ENCODE results near the gene PAQR5.
A peak's percentile ranks its signal among the peaks of the same experiment; 100 is the strongest.

The PAQR5 gene

DNA sequence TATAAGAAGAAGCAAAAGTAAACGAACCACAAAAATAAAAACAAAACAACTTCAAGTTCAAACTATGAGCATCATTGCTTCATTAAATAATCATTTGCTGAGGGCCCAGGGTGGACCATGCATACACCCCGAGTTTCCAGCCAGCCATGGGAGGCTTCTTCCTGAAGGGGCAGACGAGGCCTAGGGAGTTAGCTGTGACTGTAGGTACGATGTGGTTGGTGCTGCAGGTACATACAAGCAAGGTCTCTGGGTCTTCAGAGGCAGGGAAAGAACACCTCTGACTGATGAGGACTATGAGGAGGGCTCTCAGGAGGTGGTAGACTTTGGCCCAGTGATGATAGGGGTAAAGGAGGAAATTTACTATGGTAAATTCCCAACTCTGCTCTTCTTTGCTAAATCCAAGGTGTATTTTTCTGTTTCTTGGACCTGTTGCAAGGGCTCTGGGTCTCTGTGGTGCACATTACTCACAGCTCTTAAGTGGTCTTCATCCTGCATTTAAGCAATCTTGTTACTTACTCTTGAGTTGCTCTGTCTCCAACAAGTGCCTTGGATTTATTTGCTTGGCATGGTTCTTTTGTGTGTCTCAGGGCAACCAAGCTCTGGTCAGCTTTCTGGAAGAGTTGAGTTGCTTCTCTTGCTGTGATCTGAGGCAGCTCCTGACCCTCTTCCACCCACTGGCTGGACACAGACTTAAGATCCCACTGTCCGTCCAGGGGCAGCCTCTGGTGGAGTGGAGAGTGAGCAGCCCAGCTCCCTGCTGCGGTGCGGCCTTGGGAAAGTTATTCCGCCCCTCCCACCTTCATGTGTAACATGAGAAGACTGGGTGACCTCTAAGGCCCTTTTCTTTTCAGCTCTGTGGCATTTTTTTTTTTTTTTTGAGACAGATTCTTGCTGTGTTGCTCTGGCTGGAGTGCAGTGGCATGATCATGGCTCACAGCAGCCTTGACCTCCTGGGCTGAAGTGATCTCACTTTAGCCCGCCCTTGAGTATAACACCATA is 59.4 kb downstream of the PAQR5 start:
- TF ChIP-seq, protein P1, sequence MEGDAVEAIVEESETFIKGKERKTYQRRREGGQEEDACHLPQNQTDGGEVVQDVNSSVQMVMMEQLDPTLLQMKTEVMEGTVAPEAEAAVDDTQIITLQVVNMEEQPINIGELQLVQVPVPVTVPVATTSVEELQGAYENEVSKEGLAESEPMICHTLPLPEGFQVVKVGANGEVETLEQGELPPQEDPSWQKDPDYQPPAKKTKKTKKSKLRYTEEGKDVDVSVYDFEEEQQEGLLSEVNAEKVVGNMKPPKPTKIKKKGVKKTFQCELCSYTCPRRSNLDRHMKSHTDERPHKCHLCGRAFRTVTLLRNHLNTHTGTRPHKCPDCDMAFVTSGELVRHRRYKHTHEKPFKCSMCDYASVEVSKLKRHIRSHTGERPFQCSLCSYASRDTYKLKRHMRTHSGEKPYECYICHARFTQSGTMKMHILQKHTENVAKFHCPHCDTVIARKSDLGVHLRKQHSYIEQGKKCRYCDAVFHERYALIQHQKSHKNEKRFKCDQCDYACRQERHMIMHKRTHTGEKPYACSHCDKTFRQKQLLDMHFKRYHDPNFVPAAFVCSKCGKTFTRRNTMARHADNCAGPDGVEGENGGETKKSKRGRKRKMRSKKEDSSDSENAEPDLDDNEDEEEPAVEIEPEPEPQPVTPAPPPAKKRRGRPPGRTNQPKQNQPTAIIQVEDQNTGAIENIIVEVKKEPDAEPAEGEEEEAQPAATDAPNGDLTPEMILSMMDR (IDR thresholded peaks at IDR 0.05; ENCODE audit: low read depth, low read length) = no peak
- TF ChIP-seq POLR2A (IDR thresholded peaks at IDR 0.05; ENCODE audit: extremely low read depth, insufficient read length) (no peak), MYC (IDR thresholded peaks at IDR 0.05; ENCODE audit: low read depth, low read length) (no peak), MAX (IDR thresholded peaks at IDR 0.05; ENCODE audit: low read depth, low read length) (no peak)
- no peak for DNase-seq (ENCODE audit: low read depth)

DNA sequence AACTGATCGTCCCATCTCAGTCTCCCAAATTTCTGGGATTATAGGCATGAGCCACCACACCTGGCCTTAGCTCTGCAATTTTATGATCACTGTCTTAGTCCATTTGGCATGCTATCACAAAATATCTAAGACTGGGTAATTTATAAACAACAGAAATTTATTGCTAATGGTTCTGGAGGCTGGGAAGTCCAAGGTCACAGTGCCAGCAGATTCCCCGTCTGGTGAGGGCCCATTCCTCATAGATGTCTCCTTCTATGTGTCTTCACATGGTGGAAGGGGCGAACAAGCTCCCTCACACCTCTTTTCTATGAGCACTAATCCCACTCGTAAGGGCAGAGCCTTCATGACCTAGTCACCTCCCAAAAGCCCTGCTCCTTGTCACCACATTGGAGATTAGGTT is 60.1 kb downstream of the PAQR5 start:
- TF ChIP-seq MYC (IDR thresholded peaks at IDR 0.05; ENCODE audit: low read depth, low read length) (no peak), MAX (IDR thresholded peaks at IDR 0.05; ENCODE audit: low read depth, low read length) (no peak), POLR2A (IDR thresholded peaks at IDR 0.05; ENCODE audit: extremely low read depth, insufficient read length) (no peak)
- TF ChIP-seq, protein P1 (IDR thresholded peaks at IDR 0.05; ENCODE audit: low read depth, low read length) = no peak
- H3K4me3 ChIP-seq (ENCODE audit: low read depth, low read length) = no peak overlapping the region
- DNase-seq (ENCODE audit: low read depth) = no peak

More for the DNA sequence above, 59.4 kb downstream of the PAQR5 start:
- H3K4me3 ChIP-seq (ENCODE audit: low read depth, low read length) = no peak overlapping the region

- peak; percentile 18 for DNase-seq (ENCODE audit: low read depth)
- no peak overlapping the region for H3K4me3 ChIP-seq (ENCODE audit: low read depth, low read length)
- TF ChIP-seq POLR2A (IDR thresholded peaks at IDR 0.05; ENCODE audit: extremely low read depth, insufficient read length) (no peak), MAX (IDR thresholded peaks at IDR 0.05; ENCODE audit: low read depth, low read length) (no peak), MYC (IDR thresholded peaks at IDR 0.05; ENCODE audit: low read depth, low read length) (no peak)
- TF ChIP-seq, protein P1 (IDR thresholded peaks at IDR 0.05; ENCODE audit: low read depth, low read length) = no peak
Measured at GRCh38 chr15:69359722-69360121, 61.0 kb downstream of the PAQR5 start.

DNA sequence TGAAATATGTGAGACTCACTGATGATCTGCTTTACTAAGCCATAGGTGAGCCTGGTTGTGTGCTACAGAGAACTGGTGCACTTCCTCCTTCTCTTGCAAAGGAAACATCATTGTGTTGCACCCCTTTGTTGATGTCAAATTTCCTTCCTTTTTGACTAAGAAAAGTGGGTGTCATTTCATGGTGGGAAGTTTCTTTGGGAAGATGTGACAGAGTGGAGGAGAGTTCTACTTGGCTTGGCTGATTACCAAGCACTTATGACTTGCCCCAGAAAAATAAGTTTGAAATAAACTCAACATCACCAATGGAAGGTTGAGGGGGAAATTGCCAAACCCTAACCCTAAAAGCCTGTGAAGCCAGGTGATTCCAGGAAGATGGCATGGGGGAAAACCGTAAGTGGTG is 61.9 kb downstream of the PAQR5 start:
- TF ChIP-seq, protein P1 (IDR thresholded peaks at IDR 0.05; ENCODE audit: low read depth, low read length) = no peak
- TF ChIP-seq POLR2A (IDR thresholded peaks at IDR 0.05; ENCODE audit: extremely low read depth, insufficient read length) (no peak), MAX (IDR thresholded peaks at IDR 0.05; ENCODE audit: low read depth, low read length) (no peak), MYC (IDR thresholded peaks at IDR 0.05; ENCODE audit: low read depth, low read length) (no peak)
- H3K4me3 ChIP-seq (ENCODE audit: low read depth, low read length) = no peak overlapping the region
- DNase-seq (ENCODE audit: low read depth) = no peak

- no peak overlapping the region for H3K4me3 ChIP-seq (ENCODE audit: low read depth, low read length)
- TF ChIP-seq, protein P1 (IDR thresholded peaks at IDR 0.05; ENCODE audit: low read depth, low read length) = no peak
- TF ChIP-seq MYC (IDR thresholded peaks at IDR 0.05; ENCODE audit: low read depth, low read length) (no peak), POLR2A (IDR thresholded peaks at IDR 0.05; ENCODE audit: extremely low read depth, insufficient read length) (no peak), MAX (IDR thresholded peaks at IDR 0.05; ENCODE audit: low read depth, low read length) (no peak)
- no peak for DNase-seq (ENCODE audit: low read depth)
Measured at GRCh38 chr15:69367236-69367635, 68.5 kb downstream of the PAQR5 start.

All from NB4 (cell line).